Stimulated activated naive B cell treated with anti-CD40 and anti-IgM and Interleukin-4, amounts not matched to agents 10 μg/mL and 1 μg/mL and 100 μg/mL, for 72 hours (primary cell): ENCODE measurements around the gene UBAP2L.
"Not testable (repeated sequence)": the region's sequence is repeated elsewhere in the genome, so short reads cannot be mapped to it uniquely, and the experiment has no call there.

Source experiments
- ATAC-seq, 2 donors: fragments of 150-1000 bp; cut with Tn5 transposase; replicated peaks; 2 replicates each; pipeline ENCODE4 v1.10.0; 2021; ENCODE audit warnings: moderate library complexity in 1 of 2
- DNase-seq: peaks from one replicate; pipeline ENCODE4 v3.0.0; 2021
- H3K27ac Mint-ChIP-seq: one replicate; pipeline ENCODE4 v1.8.0; 2022; ENCODE audit warnings: mild to moderate bottlenecking, mixed read lengths
- H3K27me3 Mint-ChIP-seq, 2 donors: one replicate each; pipeline ENCODE4 v1.8.0; 2022; ENCODE audit warnings: mixed read lengths in 2 of 2
- H3K36me3 Mint-ChIP-seq, 2 donors: one replicate each; pipeline ENCODE4 v1.8.0; 2022; ENCODE audit warnings: mixed read lengths in 2 of 2, mild to moderate bottlenecking in 1 of 2
- H3K4me1 Mint-ChIP-seq, 2 donors: one replicate each; pipeline ENCODE4 v1.8.0; 2022; ENCODE audit warnings: mixed read lengths in 2 of 2, mild to moderate bottlenecking in 1 of 2
- H3K4me3 Mint-ChIP-seq, 2 donors: one replicate each; pipeline ENCODE4 v1.8.0; 2022; ENCODE audit warnings: mild to moderate bottlenecking in 2 of 2, mixed read lengths in 2 of 2, moderate library complexity in 1 of 2
- H3K9me3 Mint-ChIP-seq, 2 donors: one replicate each; pipeline ENCODE4 v1.8.0; 2022; ENCODE audit warnings: mixed read lengths in 2 of 2, mild to moderate bottlenecking in 1 of 2

UBAP2L gene

DNA sequence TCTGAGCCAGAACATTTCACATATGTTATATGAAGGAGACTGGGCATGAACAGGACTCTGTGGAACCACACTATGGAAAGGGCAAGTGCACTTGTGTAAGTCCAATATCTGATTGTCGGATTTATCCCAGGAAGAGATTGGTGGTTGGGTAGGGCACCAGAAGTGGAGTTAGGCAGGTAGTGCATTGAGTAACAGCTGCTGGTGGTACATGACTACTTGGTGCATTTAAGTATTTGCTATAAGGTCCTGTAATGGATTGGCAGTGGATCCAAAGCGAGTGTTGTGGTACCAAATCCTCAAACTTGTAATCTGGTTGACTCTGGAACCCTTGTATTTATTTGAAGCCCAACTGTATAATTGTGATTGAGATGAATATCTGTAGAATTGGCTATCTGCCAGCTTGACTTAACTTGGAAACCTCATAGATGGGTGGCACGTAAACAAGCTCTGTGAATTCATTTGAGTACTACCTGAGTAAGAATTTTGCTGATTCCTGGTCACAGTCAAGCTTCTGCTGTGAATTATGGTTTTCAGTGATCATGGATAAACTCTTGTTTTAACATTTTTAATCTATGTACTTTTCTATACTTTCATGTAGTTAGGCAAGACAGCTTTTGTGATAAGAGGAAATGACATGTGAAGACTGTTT is 21.1 kb downstream of the UBAP2L start:
- H3K4me3 Mint-ChIP-seq: no peak overlapping the region
- DNase-seq (no peak), ATAC-seq (no peak)
- no peaks in the 10 kb centered on the region for H3K9me3 Mint-ChIP-seq
- H3K27ac Mint-ChIP-seq: peak overlapping the region; percentile 25
- peaks cover 43 to 53% of the 10 kb centered on the region in 2 donors for H3K36me3 Mint-ChIP-seq
- no peaks in the 10 kb centered on the region for H3K27me3 Mint-ChIP-seq
- peaks cover 7 to 8% of the 10 kb centered on the region in 2 donors for H3K4me1 Mint-ChIP-seq

DNA sequence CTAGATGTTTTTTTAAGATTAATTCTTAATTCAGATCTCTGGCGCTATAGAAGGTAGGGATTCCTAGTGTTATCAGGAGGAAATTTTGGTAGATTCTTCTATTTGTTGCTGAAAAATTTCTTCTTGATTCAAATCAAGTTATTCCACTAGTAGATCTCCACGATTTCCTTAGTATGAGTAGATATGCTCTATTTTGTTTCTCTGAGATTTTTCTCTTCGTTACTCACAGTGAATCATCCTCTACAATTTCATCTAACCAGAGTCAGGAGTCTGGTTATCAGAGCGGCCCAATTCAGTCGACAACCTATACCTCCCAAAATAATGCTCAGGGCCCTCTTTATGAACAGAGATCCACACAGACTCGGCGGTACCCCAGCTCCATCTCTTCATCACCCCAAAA is 32.9 kb downstream of the UBAP2L start:
- ATAC-seq (no peak), DNase-seq (no peak)
- Mint-ChIP-seq H3K4me3 (no peak overlapping the region), H3K27me3 (no peaks in the 10 kb centered on the region), H3K27ac (peak overlapping the region; percentile 51), H3K36me3 (peaks cover 46 to 47% of the 10 kb centered on the region in 2 donors), H3K9me3 (no peaks in the 10 kb centered on the region), H3K4me1 (peaks cover 0 to 4% of the 10 kb centered on the region in 2 donors)

DNA sequence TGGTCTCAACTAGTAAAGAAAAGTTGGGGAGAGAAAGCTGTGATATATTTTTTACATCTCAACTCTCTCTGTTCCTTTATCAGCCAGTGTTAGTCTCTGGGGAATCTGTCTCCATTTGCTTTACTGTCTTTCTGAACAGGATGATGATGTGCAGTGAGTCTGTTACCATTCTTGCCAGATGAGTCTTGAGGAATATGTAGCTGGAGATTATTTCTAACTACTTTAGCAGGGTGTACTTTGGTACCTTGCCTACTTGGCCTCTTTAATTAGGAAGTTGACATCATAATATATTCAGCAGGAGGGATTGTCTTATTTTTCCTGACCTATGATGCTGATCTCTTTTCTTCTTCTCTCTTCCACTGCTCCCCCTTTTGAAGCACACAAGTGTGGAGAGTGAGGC is 35.9 kb downstream of the UBAP2L start:
- ATAC-seq: no peak
- no peaks in the 10 kb centered on the region for H3K9me3 Mint-ChIP-seq
- no peak for DNase-seq
- no peak overlapping the region for H3K27ac Mint-ChIP-seq
- H3K4me3 Mint-ChIP-seq: no peak overlapping the region
- H3K4me1 Mint-ChIP-seq: no peaks in the 10 kb centered on the region
- no peaks in the 10 kb centered on the region for H3K27me3 Mint-ChIP-seq
- H3K36me3 Mint-ChIP-seq: peaks cover 44 to 61% of the 10 kb centered on the region in 2 donors

DNA sequence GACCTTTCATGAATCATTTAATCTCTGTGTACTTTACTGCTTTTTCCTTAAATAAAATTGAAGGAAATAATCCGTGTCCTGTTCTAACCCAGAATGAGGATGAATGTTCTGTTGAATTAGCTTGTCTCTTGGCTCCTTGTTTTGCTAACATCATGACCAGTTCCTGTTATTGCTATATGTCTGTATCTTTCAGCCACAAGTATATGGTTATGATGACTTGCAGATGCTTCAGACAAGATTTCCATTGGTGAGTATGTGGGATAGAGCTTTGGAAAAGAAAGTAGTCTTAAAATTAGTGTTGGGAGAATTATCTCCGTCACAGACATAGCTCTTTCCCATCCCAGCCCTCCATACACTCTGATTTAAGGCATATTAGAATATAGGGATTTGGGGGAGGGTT is 38.0 kb downstream of the UBAP2L start:
- Mint-ChIP-seq H3K4me1 (peaks cover 3 to 5% of the 10 kb centered on the region in 2 donors), H3K36me3 (peaks cover 49 to 75% of the 10 kb centered on the region in 2 donors), H3K27ac (peak overlapping the region; percentile 42), H3K9me3 (no peaks in the 10 kb centered on the region), H3K27me3 (no peaks in the 10 kb centered on the region), H3K4me3 (no peak overlapping the region)
- ATAC-seq: no peak
- no peak for DNase-seq

DNA sequence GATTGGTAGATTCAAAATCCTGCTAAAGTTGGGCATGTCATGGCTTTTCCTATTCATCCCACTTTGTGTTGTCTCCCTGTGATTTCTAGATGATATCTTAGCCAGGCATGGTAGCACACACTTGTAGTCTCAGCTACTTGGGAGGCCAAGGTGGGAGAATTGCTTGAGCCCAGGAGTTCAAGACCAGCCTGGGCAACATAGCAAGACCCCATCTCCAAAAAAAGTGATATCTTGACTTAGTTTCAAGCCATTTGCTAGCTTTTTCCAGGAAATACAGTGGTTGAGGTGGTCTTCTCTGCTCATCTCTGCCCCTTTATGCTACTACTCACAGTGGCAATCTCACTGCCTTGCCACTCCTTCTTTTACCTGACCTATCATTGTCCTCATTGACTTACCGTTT is 39.4 kb downstream of the UBAP2L start:
- H3K4me3 Mint-ChIP-seq: no peak overlapping the region
- ATAC-seq (no peak), DNase-seq (no peak)
- H3K4me1 Mint-ChIP-seq: peaks cover 7 to 12% of the 10 kb centered on the region in 2 donors
- no peaks in the 10 kb centered on the region for H3K27me3 Mint-ChIP-seq
- no peaks in the 10 kb centered on the region for H3K9me3 Mint-ChIP-seq
- H3K27ac Mint-ChIP-seq: no peak overlapping the region
- H3K36me3 Mint-ChIP-seq: peaks cover 42 to 72% of the 10 kb centered on the region in 2 donors

DNA sequence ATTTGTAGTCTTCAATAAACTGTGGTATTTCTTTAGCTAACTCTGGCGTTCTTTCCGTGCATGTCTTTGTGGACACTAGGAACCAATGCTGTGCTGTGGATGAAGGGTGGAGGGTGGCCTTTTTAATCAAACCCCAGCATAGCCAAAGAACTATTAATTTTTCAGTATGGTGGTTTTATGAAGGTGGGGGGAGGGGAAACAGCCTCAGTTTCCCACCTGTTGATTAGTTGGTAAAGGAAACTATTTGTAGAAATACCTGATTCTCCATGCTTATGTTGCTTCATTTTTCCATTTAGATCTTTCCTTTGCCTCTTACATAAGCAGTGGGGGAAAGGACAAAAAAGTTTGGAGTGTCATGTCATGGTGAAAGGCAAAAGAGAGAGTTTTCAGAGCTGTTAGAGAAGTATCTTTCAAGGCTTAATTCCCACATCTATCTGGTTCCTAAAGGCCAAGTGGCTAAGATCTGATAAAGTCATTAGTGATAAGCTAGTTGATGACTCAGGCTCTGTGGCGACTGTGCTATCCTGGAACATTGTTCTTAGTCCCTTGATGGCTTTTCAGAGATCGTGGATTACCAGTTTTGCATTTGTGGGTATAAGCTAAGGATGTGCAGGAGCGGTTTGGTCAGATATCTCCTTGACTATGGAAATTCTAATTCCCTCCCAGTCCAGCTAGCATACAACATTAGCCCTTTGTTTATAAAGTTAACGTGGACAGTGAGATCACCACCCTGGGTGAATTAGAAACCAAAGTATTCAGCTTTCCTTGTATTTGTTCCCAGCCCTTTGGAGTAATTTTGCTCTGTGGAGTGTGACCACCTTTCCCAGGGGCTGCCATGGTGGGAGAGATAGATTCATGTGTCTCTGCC is 42.9 kb downstream of the UBAP2L start:
- H3K4me3 Mint-ChIP-seq: no peak overlapping the region
- ATAC-seq (no peak), DNase-seq (no peak)
- peaks cover 9 to 18% of the 10 kb centered on the region in 2 donors for H3K4me1 Mint-ChIP-seq
- H3K27ac Mint-ChIP-seq: peak overlapping the region; percentile 53
- H3K36me3 Mint-ChIP-seq: peaks cover 35 to 65% of the 10 kb centered on the region in 2 donors
- H3K27me3 Mint-ChIP-seq: no peaks in the 10 kb centered on the region
- H3K9me3 Mint-ChIP-seq: no peaks in the 10 kb centered on the region

DNA sequence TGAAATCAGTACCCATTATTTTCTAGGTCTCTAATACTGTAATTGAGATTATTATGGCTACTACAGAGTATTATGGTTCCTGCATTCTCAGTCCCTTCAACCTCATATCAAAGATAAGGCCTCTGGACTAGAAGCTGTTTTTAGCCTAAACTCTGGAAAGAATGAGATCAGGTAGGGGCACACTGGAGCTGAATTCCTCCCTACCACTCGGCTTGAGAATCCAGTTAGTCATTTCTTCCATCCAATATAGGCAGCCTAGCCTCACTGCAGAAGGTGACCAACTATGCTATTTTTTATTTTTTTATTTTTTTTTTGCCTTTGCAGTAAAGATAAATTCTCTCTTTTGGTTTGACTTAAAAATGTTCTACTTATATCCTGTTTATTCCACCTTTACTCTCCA is 43.7 kb downstream of the UBAP2L start:
- Mint-ChIP-seq H3K4me3 (no peak overlapping the region), H3K9me3 (no peaks in the 10 kb centered on the region), H3K36me3 (peaks cover 42 to 69% of the 10 kb centered on the region in 2 donors), H3K4me1 (peaks cover 14 to 22% of the 10 kb centered on the region in 2 donors), H3K27me3 (no peaks in the 10 kb centered on the region), H3K27ac (peak overlapping the region; percentile 57)
- DNase-seq (no peak), ATAC-seq (no peak)

DNA sequence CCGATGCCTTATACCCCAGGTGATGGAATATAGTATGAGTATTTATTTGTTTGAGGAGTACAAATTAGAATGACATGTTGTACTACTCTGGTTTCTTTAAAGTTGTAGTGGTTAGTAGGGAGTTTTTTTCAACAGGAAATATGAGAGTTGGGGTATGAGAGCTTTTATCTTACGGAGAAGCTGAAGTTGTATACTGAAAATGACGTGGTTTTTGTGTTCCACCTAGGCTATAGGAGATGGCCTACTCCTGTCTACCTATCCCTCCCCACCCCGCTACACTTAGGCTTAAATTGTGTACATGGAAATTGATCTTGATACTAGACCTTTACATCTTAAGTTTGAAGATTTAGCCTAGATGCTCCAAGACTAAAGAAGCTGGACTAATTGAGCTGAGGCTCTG is 44.8 kb downstream of the UBAP2L start:
- DNase-seq (no peak), ATAC-seq (no peak)
- peaks cover 42 to 69% of the 10 kb centered on the region in 2 donors for H3K36me3 Mint-ChIP-seq
- H3K9me3 Mint-ChIP-seq: no peaks in the 10 kb centered on the region
- no peak overlapping the region for H3K4me3 Mint-ChIP-seq
- H3K27ac Mint-ChIP-seq: no peak overlapping the region
- H3K27me3 Mint-ChIP-seq: no peaks in the 10 kb centered on the region
- H3K4me1 Mint-ChIP-seq: peaks cover 24 to 34% of the 10 kb centered on the region in 2 donors

DNA sequence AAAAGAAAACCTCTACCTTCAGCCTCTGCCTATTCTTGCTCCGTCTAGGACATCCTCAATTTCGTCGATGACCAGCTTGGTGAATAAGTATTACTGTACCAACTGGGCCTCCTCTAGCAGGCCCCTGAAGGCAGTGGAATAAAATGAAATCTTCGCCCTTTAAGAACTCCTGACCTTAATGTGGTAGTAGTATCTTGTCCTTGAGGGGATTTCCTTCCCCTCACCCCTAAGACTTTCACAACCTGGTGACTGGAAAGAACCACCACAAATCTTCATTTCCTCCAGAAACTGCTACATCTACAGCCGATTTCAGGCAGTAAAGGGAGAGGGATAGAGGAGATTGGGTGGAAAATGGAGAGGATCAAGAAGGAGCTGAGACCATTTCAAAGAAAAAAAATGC is 50.1 kb downstream of the UBAP2L start:
- peaks cover 52 to 61% of the 10 kb centered on the region in 2 donors for H3K36me3 Mint-ChIP-seq
- peak overlapping the region; percentile 94 for H3K27ac Mint-ChIP-seq
- H3K4me3 Mint-ChIP-seq: peak overlapping the region; percentile 64 to 73
- no peaks in the 10 kb centered on the region for H3K27me3 Mint-ChIP-seq
- ATAC-seq: peak; percentile 48 to 59
- DNase-seq: peak; percentile 19
- no peaks in the 10 kb centered on the region for H3K9me3 Mint-ChIP-seq
- peaks cover 38 to 59% of the 10 kb centered on the region in 2 donors for H3K4me1 Mint-ChIP-seq

DNA sequence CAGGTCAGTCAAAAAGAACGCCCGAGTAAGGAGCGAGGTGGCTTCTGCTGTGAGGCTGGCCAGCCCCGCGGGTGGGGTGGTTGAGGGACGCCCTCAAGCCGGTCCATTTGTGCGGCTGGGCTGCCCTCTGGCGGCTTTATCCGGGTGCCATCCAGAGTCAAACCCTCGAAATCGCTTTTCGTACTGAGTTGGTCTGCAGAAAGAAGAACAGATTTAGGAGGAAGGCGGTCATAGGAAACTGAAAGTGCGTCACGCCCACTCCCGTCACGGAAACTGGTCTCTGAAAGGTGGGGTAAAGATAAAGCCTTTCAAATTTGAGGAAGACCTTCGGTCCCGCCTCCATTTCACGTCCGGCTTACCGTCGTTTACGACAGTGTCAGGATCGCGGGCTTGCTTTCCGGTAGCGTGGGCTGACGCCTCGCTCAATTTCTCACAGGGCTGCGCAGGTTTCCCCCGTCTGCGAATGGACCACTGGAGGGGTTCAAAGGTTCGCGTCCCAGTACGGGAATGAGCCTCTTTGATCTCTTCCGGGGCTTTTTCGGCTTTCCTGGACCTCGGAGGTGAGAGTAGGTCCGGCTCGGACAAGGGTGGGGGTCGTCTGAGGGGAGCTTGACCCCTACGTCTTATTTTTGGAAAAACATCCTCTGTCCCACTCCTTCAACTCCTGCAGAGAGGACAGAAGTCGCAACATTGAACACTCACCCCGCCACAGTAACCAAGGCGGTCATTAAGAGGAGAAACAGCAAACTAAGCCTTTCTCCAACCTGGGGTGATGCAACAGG is 51.7 kb downstream of the UBAP2L start, which contains the start of gene HAX1:
TSS of gene HAX1 (plus strand) at position 413 of the 782 bp plus-strand sequence. CDS start at position 508, 95 bp downstream.
- peak; percentile 97 for DNase-seq
- peak within 1 kb of the TSS; percentile 99 for H3K27ac Mint-ChIP-seq
- H3K9me3 Mint-ChIP-seq: no peaks in the 10 kb centered on the region
- H3K36me3 Mint-ChIP-seq: peaks cover 47 to 60% of the 10 kb centered on the region in 2 donors
- no peaks in the 10 kb centered on the region for H3K27me3 Mint-ChIP-seq
- peak; percentile 89 to 91 for ATAC-seq
- H3K4me1 Mint-ChIP-seq: peaks cover 36 to 59% of the 10 kb centered on the region in 2 donors
- H3K4me3 Mint-ChIP-seq: peak within 1 kb of the TSS; percentile 90 to 92

DNA sequence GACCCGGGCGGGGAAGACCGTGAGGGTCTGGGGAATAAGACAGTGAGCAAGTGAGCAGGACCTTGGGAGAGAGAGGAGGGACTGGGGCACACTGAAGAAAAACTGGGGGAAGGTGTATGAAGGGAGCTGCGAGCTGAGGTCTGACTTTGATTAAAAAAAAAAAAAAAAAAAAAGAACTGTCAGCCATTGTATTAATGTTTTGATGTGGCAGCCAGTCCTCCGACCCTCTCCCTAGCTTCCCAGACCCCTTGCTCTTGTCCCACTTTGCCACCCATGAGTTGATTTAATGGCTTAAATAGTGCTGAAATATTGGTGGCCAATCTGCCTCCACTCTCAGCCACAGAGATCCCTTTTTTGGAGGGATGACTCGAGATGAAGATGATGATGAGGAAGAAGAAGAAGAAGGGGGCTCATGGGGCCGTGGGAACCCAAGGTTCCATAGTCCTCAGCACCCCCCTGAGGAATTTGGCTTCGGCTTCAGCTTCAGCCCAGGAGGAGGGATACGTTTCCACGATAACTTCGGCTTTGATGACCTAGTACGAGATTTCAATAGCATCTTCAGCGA is 52.3 kb downstream of the UBAP2L start:
- no peak for ATAC-seq
- Mint-ChIP-seq H3K9me3 (no peaks in the 10 kb centered on the region), H3K4me1 (peaks cover 36 to 59% of the 10 kb centered on the region in 2 donors), H3K36me3 (peaks cover 46 to 60% of the 10 kb centered on the region in 2 donors), H3K27ac (peak overlapping the region; percentile 99), H3K4me3 (peak overlapping the region; percentile 90 to 92), H3K27me3 (no peaks in the 10 kb centered on the region)
- no peak for DNase-seq

DNA sequence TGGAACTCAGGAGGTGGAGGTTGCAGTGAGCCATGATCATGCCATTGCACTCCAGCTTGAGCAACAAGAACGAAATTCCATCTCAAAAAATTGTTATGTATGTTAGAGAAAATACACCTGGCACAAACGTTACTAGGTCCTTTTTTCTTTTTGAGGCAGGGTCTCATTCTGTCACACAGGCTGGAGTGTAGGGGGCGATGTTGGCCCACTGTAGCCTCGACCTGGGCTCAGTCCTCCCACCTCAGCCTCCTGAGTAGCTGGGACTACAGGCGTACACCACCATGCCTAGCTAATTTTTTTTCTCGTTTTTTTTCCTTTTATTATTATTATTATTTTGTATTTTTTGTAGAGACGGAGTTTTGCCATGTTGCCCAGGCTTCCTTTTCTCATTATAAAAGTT is 56.0 kb downstream of the UBAP2L start:
- Mint-ChIP-seq H3K9me3 (no peaks in the 10 kb centered on the region), H3K27ac (no peak overlapping the region), H3K36me3 (peaks cover 27 to 35% of the 10 kb centered on the region in 2 donors)

DNA sequence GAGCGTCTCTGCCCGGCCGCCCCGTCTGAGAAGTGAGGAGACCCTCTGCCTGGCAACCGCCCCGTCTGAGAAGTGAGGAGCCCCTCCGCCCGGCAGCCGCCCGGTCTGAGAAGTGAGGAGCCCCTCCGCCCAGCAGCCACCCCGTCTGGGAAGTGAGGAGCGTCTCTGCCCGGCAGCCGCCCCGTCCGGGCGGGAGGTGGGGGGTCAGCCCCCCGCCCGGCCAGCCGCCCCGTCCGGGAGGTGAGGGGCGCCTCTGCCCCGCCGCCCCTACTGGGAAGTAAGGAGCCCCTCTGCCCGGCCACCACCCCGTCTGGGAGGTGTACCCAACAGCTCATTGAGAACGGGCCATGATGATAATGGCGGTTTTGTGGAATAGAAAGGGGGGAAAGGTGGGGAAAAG is 66.8 kb downstream of the UBAP2L start:
- not testable (repeated sequence) for ATAC-seq, H3K27ac Mint-ChIP-seq, H3K9me3 Mint-ChIP-seq

More for the DNA sequence above, 56.0 kb downstream of the UBAP2L start:
- no peak overlapping the region for H3K4me3 Mint-ChIP-seq
- no peak for ATAC-seq
- no peak for DNase-seq
- no peaks in the 10 kb centered on the region for H3K27me3 Mint-ChIP-seq
- peaks cover 12 to 31% of the 10 kb centered on the region in 2 donors for H3K4me1 Mint-ChIP-seq

DNA sequence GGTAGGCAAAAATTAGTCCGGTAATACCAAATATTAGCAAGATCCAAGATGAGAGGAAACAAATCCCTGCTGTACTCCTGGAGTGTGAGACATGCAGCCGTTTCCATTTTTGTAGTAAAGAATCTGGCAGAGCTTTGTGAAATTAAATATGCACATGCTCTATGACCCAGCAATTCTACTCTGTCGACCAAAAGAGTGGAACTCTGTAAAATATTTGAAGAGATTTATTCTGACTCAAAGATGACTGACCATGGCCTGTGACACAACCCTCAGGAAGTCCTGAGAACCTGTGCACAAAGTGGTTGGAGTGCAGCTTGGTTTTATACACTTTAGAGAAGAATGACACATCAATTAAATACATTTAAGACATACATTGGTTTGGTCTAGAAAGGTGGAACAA is 67.9 kb downstream of the UBAP2L start:
- Mint-ChIP-seq H3K9me3 (peaks cover 5 to 6% of the 10 kb centered on the region in 2 donors), H3K27ac (no peak overlapping the region), H3K4me3 (no peak overlapping the region), H3K36me3 (peaks cover 4 to 5% of the 10 kb centered on the region in 2 donors), H3K4me1 (no peaks in the 10 kb centered on the region), H3K27me3 (peaks cover 8 to 21% of the 10 kb centered on the region in 2 donors)
- no peak for DNase-seq
- ATAC-seq: no peak

More for the DNA sequence above, 66.8 kb downstream of the UBAP2L start:
- not testable (repeated sequence) for H3K4me3 Mint-ChIP-seq, DNase-seq, H3K36me3 Mint-ChIP-seq, H3K4me1 Mint-ChIP-seq
- peaks cover 8 to 21% of the 10 kb centered on the region in 2 donors for H3K27me3 Mint-ChIP-seq
